Glutamatergic neuron (in vitro differentiated cells): Measurements from ENCODE around the gene CUEDC1. TPM values are rescaled to one million over a fixed set of nuclear protein-coding genes. Genes with fewer than 3 reads are reported as not detected.
A peak's percentile ranks its signal among the peaks of the same experiment; 100 is the strongest.

Experiments
- DNase-seq: peaks from one replicate; pipeline ENCODE4 v3.0.0; 2022
- H3K27ac Mint-ChIP-seq: one replicate; pipeline ENCODE4 v1.8.0; 2020; ENCODE audit warnings: mild to moderate bottlenecking, mixed read lengths, inconsistent platforms; ENCODE audit not compliant: unreplicated experiment
- H3K27me3 Mint-ChIP-seq: one replicate; pipeline ENCODE4 v1.8.0; 2020; ENCODE audit warnings: mild to moderate bottlenecking, moderate library complexity, mixed read lengths, inconsistent platforms; ENCODE audit not compliant: unreplicated experiment
- H3K36me3 Mint-ChIP-seq: one replicate; pipeline ENCODE4 v1.8.0; 2020; ENCODE audit warnings: mild to moderate bottlenecking, mixed read lengths, inconsistent platforms; ENCODE audit not compliant: unreplicated experiment
- H3K4me1 Mint-ChIP-seq: one replicate; pipeline ENCODE4 v1.8.0; 2020; ENCODE audit warnings: mild to moderate bottlenecking, low read depth, mixed read lengths, inconsistent platforms; ENCODE audit not compliant: unreplicated experiment
- H3K4me3 Mint-ChIP-seq: one replicate; pipeline ENCODE4 v1.8.0; 2020; ENCODE audit warnings: mild to moderate bottlenecking, mixed read lengths, inconsistent platforms; ENCODE audit not compliant: unreplicated experiment
- H3K9me3 Mint-ChIP-seq: one replicate; pipeline ENCODE4 v1.8.0; 2020; ENCODE audit warnings: mild to moderate bottlenecking, moderate library complexity, mixed read lengths, inconsistent platforms; ENCODE audit not compliant: unreplicated experiment
- total RNA-seq: library from RNA; stranded (reverse); fragmentation: NEBNext Ultra II Directional; extraction: Animal tissue kit (Norgen Biotek cat#: 25700); gene quantifications from one replicate; pipeline ENCODE4 v1.2.1, GENCODE V29; 2021; ENCODE audit not compliant: unreplicated experiment
- TF ChIP-seq, protein P1 (sequence below): fragments of 200-600 bp; sonication (generic); IDR thresholded peaks from one replicate; pipeline ENCODE4 v1.5.0; 2021; ENCODE audit not compliant: partially characterized antibody, unreplicated experiment

CUEDC1 gene
- total RNA-seq, 1 donor from 2014 or later: 22.9 TPM

DNA sequence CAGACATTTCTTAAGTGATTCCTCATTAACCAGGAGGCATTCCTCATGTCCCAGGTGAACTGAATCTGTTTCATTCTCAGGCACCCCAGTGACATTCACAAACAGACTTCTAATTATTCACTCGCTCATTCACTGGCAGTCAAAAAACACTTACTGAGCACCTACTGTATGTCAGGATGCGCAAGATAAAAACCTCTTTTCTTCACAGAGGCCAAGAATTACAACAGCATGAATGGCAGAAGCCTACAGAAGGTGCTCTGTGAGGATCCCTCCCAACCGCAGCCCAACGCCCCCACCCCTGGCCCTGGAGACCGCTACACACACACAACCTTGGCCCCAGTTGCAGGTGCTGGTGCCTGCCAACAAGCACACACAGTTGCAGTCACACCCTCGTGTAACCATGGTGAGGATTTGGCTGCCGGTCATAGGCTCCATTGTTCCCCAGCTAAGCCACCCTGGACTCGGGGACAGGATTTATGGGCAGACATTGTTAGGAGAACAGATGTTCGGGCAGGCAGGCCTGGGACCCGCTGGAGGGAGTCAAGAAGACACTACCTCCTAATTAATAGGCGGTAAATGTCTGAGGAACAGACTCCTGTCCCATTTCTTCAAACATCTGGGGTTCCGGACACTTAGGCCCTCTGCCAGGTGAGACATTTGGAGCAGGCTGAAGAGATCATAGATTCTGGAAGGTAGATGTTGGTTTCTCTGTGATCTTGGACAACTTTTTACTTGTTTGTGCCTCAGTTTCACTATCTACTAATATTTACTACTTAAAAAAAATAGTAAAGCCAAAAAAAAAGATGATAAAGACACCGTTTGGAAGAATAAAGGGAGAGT, 43.2 kb downstream of the CUEDC1 start:
- TF ChIP-seq, protein P1, sequence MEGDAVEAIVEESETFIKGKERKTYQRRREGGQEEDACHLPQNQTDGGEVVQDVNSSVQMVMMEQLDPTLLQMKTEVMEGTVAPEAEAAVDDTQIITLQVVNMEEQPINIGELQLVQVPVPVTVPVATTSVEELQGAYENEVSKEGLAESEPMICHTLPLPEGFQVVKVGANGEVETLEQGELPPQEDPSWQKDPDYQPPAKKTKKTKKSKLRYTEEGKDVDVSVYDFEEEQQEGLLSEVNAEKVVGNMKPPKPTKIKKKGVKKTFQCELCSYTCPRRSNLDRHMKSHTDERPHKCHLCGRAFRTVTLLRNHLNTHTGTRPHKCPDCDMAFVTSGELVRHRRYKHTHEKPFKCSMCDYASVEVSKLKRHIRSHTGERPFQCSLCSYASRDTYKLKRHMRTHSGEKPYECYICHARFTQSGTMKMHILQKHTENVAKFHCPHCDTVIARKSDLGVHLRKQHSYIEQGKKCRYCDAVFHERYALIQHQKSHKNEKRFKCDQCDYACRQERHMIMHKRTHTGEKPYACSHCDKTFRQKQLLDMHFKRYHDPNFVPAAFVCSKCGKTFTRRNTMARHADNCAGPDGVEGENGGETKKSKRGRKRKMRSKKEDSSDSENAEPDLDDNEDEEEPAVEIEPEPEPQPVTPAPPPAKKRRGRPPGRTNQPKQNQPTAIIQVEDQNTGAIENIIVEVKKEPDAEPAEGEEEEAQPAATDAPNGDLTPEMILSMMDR: no peak
- Mint-ChIP-seq H3K27ac (no peak overlapping the region), H3K27me3 (peaks cover 5% of the 10 kb centered on the region), H3K4me3 (no peak overlapping the region), H3K4me1 (peaks cover 44% of the 10 kb centered on the region), H3K36me3 (no peaks in the 10 kb centered on the region), H3K9me3 (no peaks in the 10 kb centered on the region)
- no peak for DNase-seq

DNA sequence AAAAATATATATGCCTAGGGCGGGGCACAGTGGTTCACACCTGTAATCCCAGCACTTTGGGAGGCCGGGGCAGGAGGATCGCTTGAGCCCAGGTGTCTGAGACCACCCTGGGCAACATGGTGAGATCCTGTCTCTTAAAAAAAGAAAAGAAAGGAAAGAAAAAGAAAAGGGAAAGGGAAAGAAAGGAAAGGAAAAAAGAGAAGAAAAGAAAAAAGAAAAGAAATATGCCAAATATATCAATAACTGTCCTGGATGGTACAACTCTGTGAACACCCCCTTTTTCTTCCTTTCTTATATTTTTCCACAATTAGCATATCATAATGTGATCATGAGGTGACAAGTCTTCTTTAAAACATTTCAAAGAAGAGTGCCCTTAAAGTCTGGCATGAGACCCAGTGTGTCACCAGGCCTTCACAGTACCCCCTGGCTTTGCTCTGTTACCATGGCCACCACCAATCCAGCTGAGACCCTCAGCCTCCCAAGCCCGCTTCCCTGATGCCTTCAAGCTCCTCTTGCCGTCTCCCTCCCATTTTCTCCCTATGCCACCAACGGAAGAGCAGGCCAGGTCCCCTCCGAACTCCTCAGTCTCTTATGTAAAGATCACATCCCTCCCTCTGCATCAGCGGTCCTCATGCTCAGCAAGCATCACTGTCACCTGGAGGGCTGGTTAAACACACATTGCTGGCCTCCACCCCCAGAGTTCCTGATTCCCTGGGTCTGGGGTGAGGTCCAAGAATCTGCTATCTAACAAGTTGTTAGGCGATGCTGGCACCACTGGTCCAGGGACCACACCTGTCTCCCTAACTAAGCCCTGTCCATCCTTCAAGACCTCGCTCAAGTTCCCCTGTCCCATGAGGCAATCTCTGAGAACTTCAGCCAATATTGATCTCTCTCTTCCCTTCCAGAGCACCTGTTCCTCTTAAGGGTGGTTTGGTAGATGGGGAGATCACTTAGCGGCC, 44.5 kb downstream of the CUEDC1 start:
- Mint-ChIP-seq H3K27ac (peak overlapping the region; percentile 16), H3K27me3 (peaks cover 5% of the 10 kb centered on the region), H3K4me3 (peak overlapping the region; percentile 2), H3K36me3 (no peaks in the 10 kb centered on the region), H3K4me1 (peaks cover 35% of the 10 kb centered on the region), H3K9me3 (peaks cover 1% of the 10 kb centered on the region)
- TF ChIP-seq, protein P1: no peak
- DNase-seq: no peak

DNA sequence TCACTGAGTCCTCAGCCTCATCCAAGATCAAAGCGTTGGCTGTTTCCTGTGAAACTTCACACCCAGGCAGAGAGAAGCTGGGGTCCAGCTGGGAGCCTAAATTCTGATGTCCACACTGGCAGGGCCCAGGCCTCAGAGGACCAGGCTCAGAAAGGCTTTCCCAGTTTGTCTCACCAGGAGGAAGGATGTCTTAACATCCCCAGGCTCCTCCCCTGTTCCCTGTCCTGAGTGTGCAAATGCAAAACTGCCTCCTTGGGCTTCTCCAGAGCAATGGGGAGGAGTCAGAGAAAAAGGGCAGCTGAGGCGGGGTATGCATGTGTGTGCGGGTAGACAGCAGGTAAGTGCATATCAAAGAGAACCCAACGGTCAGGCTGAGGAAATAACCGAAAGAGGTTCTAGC, 45.7 kb downstream of the CUEDC1 start:
- Mint-ChIP-seq H3K4me3 (no peak overlapping the region), H3K9me3 (peaks cover 5% of the 10 kb centered on the region), H3K27me3 (peaks cover 6% of the 10 kb centered on the region), H3K4me1 (peaks cover 29% of the 10 kb centered on the region), H3K36me3 (no peaks in the 10 kb centered on the region), H3K27ac (no peak overlapping the region)
- no peak for DNase-seq
- TF ChIP-seq, protein P1: no peak

DNA sequence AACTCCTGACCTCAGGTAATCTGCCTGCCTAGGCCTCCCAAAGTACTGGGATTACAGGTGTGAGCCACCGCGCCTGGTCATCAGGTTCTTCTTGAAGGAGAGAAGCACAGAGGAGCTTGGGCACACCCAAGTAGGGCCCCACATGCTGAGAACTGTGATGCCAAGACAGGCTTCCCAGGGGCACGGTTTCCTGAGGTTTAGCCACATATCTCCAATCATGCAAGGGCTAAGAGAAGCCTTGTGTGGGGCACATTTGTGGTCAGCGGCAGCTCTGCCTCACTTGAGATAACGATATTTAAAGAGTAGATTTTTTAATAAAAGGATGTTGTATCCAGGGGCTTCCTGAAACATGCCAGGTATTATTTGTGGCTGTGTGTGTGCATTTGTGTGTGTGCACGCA, 46.9 kb downstream of the CUEDC1 start:
- TF ChIP-seq, protein P1: no peak
- no peak for DNase-seq
- Mint-ChIP-seq H3K27me3 (peaks cover 2% of the 10 kb centered on the region), H3K36me3 (no peaks in the 10 kb centered on the region), H3K9me3 (peaks cover 5% of the 10 kb centered on the region), H3K27ac (no peak overlapping the region), H3K4me3 (no peak overlapping the region), H3K4me1 (peaks cover 27% of the 10 kb centered on the region)
